ENCODE measurements around the gene VPS72. TPM values are rescaled to one million over a fixed set of nuclear protein-coding genes. Genes with fewer than 3 reads are reported as not detected.
A peak's percentile ranks its signal among the peaks of the same experiment; 100 is the strongest.
"Not testable (repeated sequence)": the region's sequence is repeated elsewhere in the genome, so short reads cannot be mapped to it uniquely, and the experiment has no call there.

Gene VPS72
- polyA plus RNA-seq (2013, experiment 1 of 2): 62.0 TPM
- 78.7 TPM for polyA plus RNA-seq (2013, experiment 2 of 2)

- Histone ChIP-seq H3K4me1 (ENCODE audit: insufficient read depth, low read length) (peaks cover 3% of the 10 kb centered on the region; the same call in 1 of the 2 replicates), H3K9ac (ENCODE audit: low read depth, low read length) (peak within 1 kb of the TSS; percentile 89), H3K27me3 (ENCODE audit: insufficient read depth, low read length) (no peaks in the 10 kb centered on the region), H3K27ac (ENCODE audit: low read depth, low read length) (peak within 1 kb of the TSS; percentile 67), H3K4me3 (ENCODE audit: low read length) (peak within 1 kb of the TSS; percentile 95), H3K36me3 (ENCODE audit: insufficient read depth, low read length) (peaks cover 18% of the 10 kb centered on the region), H3K9me3 (ENCODE audit: insufficient read depth, low read depth, low read length) (no peaks in the 10 kb centered on the region)
- WGBS: under 1% methylated on average over 41 of the region's 42 CpGs
Measured at GRCh38 chr1:151189637-151190445, at the start of gene VPS72. VPS72 (minus strand) TSS chr1:151190197; CDS start chr1:151190121, 76 bp downstream.

- Histone ChIP-seq H3K9ac (ENCODE audit: low read depth, low read length) (no peak overlapping the region), H3K9me3 (ENCODE audit: insufficient read depth, low read depth, low read length) (no peaks in the 10 kb centered on the region), H3K4me1 (ENCODE audit: insufficient read depth, low read length) (no peaks in the 10 kb centered on the region), H3K36me3 (ENCODE audit: insufficient read depth, low read length) (peaks cover 98% of the 10 kb centered on the region), H3K4me3 (ENCODE audit: low read length) (no peak overlapping the region), H3K27me3 (ENCODE audit: insufficient read depth, low read length) (no peaks in the 10 kb centered on the region), H3K27ac (ENCODE audit: low read depth, low read length) (no peak overlapping the region)
- whole genome bisulfite sequencing: 92% methylated on average over 1 of the region's 1 CpG
Measured at GRCh38 chr1:151238467-151238739, 48.4 kb upstream of the VPS72 start.

GRCh38 chr1:151237678-151238466 lies 47.9 kb upstream of the VPS72 start:
- Histone ChIP-seq H3K36me3 (ENCODE audit: insufficient read depth, low read length) (peaks cover 98% of the 10 kb centered on the region), H3K9ac (ENCODE audit: low read depth, low read length) (no peak overlapping the region), H3K27me3 (ENCODE audit: insufficient read depth, low read length) (no peaks in the 10 kb centered on the region), H3K27ac (ENCODE audit: low read depth, low read length) (no peak overlapping the region), H3K9me3 (ENCODE audit: insufficient read depth, low read depth, low read length) (no peaks in the 10 kb centered on the region), H3K4me1 (ENCODE audit: insufficient read depth, low read length) (no peaks in the 10 kb centered on the region), H3K4me3 (ENCODE audit: low read length) (no peak overlapping the region)
- whole genome bisulfite sequencing: 89% methylated on average over 4 of the region's 4 CpGs

GRCh38 chr1:151235235-151235634 lies 45.2 kb upstream of the VPS72 start:
- H3K9ac ChIP-seq (ENCODE audit: low read depth, low read length): no peak overlapping the region
- peaks cover 98% of the 10 kb centered on the region for H3K36me3 ChIP-seq (ENCODE audit: insufficient read depth, low read length)
- WGBS: 89% methylated on average over 6 of the region's 6 CpGs
- no peak overlapping the region for H3K4me3 ChIP-seq (ENCODE audit: low read length)
- H3K27ac ChIP-seq (ENCODE audit: low read depth, low read length): no peak overlapping the region
- H3K9me3 ChIP-seq (ENCODE audit: insufficient read depth, low read depth, low read length): no peaks in the 10 kb centered on the region
- no peaks in the 10 kb centered on the region for H3K27me3 ChIP-seq (ENCODE audit: insufficient read depth, low read length)
- H3K4me1 ChIP-seq (ENCODE audit: insufficient read depth, low read length): no peaks in the 10 kb centered on the region

GRCh38 chr1:151222130-151222529 lies 32.1 kb upstream of the VPS72 start:
- Histone ChIP-seq H3K36me3 (ENCODE audit: insufficient read depth, low read length) (peaks cover 48% of the 10 kb centered on the region), H3K27ac (ENCODE audit: low read depth, low read length) (no peak overlapping the region), H3K9me3 (ENCODE audit: insufficient read depth, low read depth, low read length) (no peaks in the 10 kb centered on the region), H3K4me1 (ENCODE audit: insufficient read depth, low read length) (0 out of 2 replicates have a peak, but pooled peaks cover 5% of the 10 kb centered on the region), H3K4me3 (ENCODE audit: low read length) (no peak overlapping the region), H3K9ac (ENCODE audit: low read depth, low read length) (no peak overlapping the region), H3K27me3 (ENCODE audit: insufficient read depth, low read length) (no peaks in the 10 kb centered on the region)
- 97% methylated on average over 3 of the region's 4 CpGs for WGBS

GRCh38 chr1:151221616-151222015 lies 31.6 kb upstream of the VPS72 start:
- H3K36me3 ChIP-seq (ENCODE audit: insufficient read depth, low read length): peaks cover 44% of the 10 kb centered on the region
- H3K27me3 ChIP-seq (ENCODE audit: insufficient read depth, low read length): no peaks in the 10 kb centered on the region
- no CpG with 5 or more reads among the region's 1 CpG for WGBS
- no peak overlapping the region for H3K4me3 ChIP-seq (ENCODE audit: low read length)
- H3K4me1 ChIP-seq (ENCODE audit: insufficient read depth, low read length): 0 out of 2 replicates have a peak, but pooled peaks cover 5% of the 10 kb centered on the region
- no peaks in the 10 kb centered on the region for H3K9me3 ChIP-seq (ENCODE audit: insufficient read depth, low read depth, low read length)
- H3K27ac ChIP-seq (ENCODE audit: low read depth, low read length): no peak overlapping the region
- H3K9ac ChIP-seq (ENCODE audit: low read depth, low read length): no peak overlapping the region

GRCh38 chr1:151213560-151213959 lies 23.6 kb upstream of the VPS72 start:
- Histone ChIP-seq H3K27ac (ENCODE audit: low read depth, low read length) (no peak overlapping the region), H3K36me3 (ENCODE audit: insufficient read depth, low read length) (peaks cover 37% of the 10 kb centered on the region), H3K9ac (ENCODE audit: low read depth, low read length) (no peak overlapping the region), H3K4me1 (ENCODE audit: insufficient read depth, low read length) (no peaks in the 10 kb centered on the region), H3K9me3 (ENCODE audit: insufficient read depth, low read depth, low read length) (no peaks in the 10 kb centered on the region), H3K4me3 (ENCODE audit: low read length) (no peak overlapping the region), H3K27me3 (ENCODE audit: insufficient read depth, low read length) (no peaks in the 10 kb centered on the region)
- 95% methylated on average over 1 of the region's 2 CpGs for WGBS

- no peak overlapping the region for H3K27ac ChIP-seq (ENCODE audit: low read depth, low read length)
- H3K4me1 ChIP-seq (ENCODE audit: insufficient read depth, low read length): no peaks in the 10 kb centered on the region
- peaks cover 43% of the 10 kb centered on the region for H3K36me3 ChIP-seq (ENCODE audit: insufficient read depth, low read length)
- 94% methylated on average over 15 of the region's 15 CpGs for WGBS
- H3K27me3 ChIP-seq (ENCODE audit: insufficient read depth, low read length): no peaks in the 10 kb centered on the region
- H3K9me3 ChIP-seq (ENCODE audit: insufficient read depth, low read depth, low read length): no peaks in the 10 kb centered on the region
- no peak overlapping the region for H3K4me3 ChIP-seq (ENCODE audit: low read length)
- H3K9ac ChIP-seq (ENCODE audit: low read depth, low read length): no peak overlapping the region
Measured at GRCh38 chr1:151211972-151212705, 22.1 kb upstream of the VPS72 start.

GRCh38 chr1:151210830-151211229 lies 20.8 kb upstream of the VPS72 start:
- 94% methylated on average over 1 of the region's 1 CpG for WGBS
- H3K4me1 ChIP-seq (ENCODE audit: insufficient read depth, low read length): no peaks in the 10 kb centered on the region
- H3K36me3 ChIP-seq (ENCODE audit: insufficient read depth, low read length): peaks cover 50% of the 10 kb centered on the region
- no peak overlapping the region for H3K9ac ChIP-seq (ENCODE audit: low read depth, low read length)
- H3K9me3 ChIP-seq (ENCODE audit: insufficient read depth, low read depth, low read length): no peaks in the 10 kb centered on the region
- H3K27me3 ChIP-seq (ENCODE audit: insufficient read depth, low read length): no peaks in the 10 kb centered on the region
- no peak overlapping the region for H3K27ac ChIP-seq (ENCODE audit: low read depth, low read length)
- H3K4me3 ChIP-seq (ENCODE audit: low read length): no peak overlapping the region

GRCh38 chr1:151205381-151205965 lies 15.5 kb upstream of the VPS72 start:
- not testable (repeated sequence) for H3K4me3 ChIP-seq (ENCODE audit: low read length); H3K9me3 ChIP-seq (ENCODE audit: insufficient read depth, low read depth, low read length); H3K27ac ChIP-seq (ENCODE audit: low read depth, low read length); H3K27me3 ChIP-seq (ENCODE audit: insufficient read depth, low read length); H3K9ac ChIP-seq (ENCODE audit: low read depth, low read length); H3K4me1 ChIP-seq (ENCODE audit: insufficient read depth, low read length)
- WGBS: 98% methylated on average over 12 of the region's 12 CpGs
- peaks cover 61% of the 10 kb centered on the region for H3K36me3 ChIP-seq (ENCODE audit: insufficient read depth, low read length)
